Activated CD4-positive, alpha-beta T cell treated with anti-CD3 and anti-CD28 coated beads, Interleukin-2, amount 10 ng/mL, durations not matched to agents 7 days and 5 days (primary cell): ENCODE data around the gene PPFIA2. TPM values are rescaled to one million over a fixed set of nuclear protein-coding genes. Genes with fewer than 3 reads are reported as not detected.
A peak's percentile ranks its signal among the peaks of the same experiment; 100 is the strongest.

Experiments used
- CTCF ChIA-PET: fragments of 350-600 bp; sonication (Branson Sonifier 250); formaldehyde crosslinking; loops from one replicate; lab custom pipeline; 2021; ENCODE audit warnings: antibody characterized with exemption; lab: Charles Lee
- POLR2A ChIA-PET: fragments of 350-600 bp; sonication (Branson Sonifier 250); formaldehyde crosslinking; loops from one replicate; lab custom pipeline; 2021; ENCODE audit warnings: antibody characterized with exemption; lab: Charles Lee
- DNase-seq: peaks from one replicate; pipeline ENCODE4 v3.0.0-alpha.2; 2020
- H3K27ac Mint-ChIP-seq: one replicate; pipeline ENCODE4 v1.8.0; 2021; ENCODE audit warnings: mild to moderate bottlenecking, moderate library complexity, mixed read lengths
- H3K27me3 Mint-ChIP-seq: one replicate; pipeline ENCODE4 v1.8.0; 2021; ENCODE audit warnings: mixed read lengths
- H3K36me3 Mint-ChIP-seq: one replicate; pipeline ENCODE4 v1.8.0; 2021; ENCODE audit warnings: low read depth, mixed read lengths
- H3K4me1 Mint-ChIP-seq: one replicate; pipeline ENCODE4 v1.8.0; 2021; ENCODE audit warnings: mixed read lengths
- H3K4me3 Mint-ChIP-seq: one replicate; pipeline ENCODE4 v1.8.0; 2021; ENCODE audit warnings: mild to moderate bottlenecking, moderate library complexity, mixed read lengths
- H3K9me3 Mint-ChIP-seq: one replicate; pipeline ENCODE4 v1.8.0; 2021; ENCODE audit warnings: mixed read lengths
- total RNA-seq, 2 experiments: library from RNA; stranded (reverse); gene quantifications; one replicate each; pipeline ENCODE4 v1.2.3, GENCODE V29; 2021

PPFIA2 gene
- total RNA-seq, result not detected

- Mint-ChIP-seq H3K9me3 (no peaks in the 10 kb centered on the region), H3K27me3 (peaks cover 33% of the 10 kb centered on the region), H3K4me3 (peak within 1 kb of the TSS; percentile 57), H3K4me1 (peaks cover 16% of the 10 kb centered on the region), H3K27ac (no peak within 1 kb of the TSS), H3K36me3 (no peaks in the 10 kb centered on the region)
- peak; percentile 19 for DNase-seq
- ChIA-PET CTCF (no interaction called here), POLR2A (no interaction called here)
Measured at GRCh38 chr12:81759190-81760051, at the start of gene PPFIA2. Gene PPFIA2, minus strand, starts transcription at chr12:81759350.

- DNase-seq, result no peak
- ChIA-PET CTCF (no interaction called here), POLR2A (no interaction called here)
- H3K36me3 Mint-ChIP-seq, result no peaks in the 10 kb centered on the region
- H3K4me1 Mint-ChIP-seq, result no peaks in the 10 kb centered on the region
- no peak overlapping the region for H3K4me3 Mint-ChIP-seq
- H3K27ac Mint-ChIP-seq, result no peak overlapping the region
- no peaks in the 10 kb centered on the region for H3K9me3 Mint-ChIP-seq
- peaks cover 4% of the 10 kb centered on the region for H3K27me3 Mint-ChIP-seq
Measured at GRCh38 chr12:81800298-81801148, 41.4 kb upstream of the PPFIA2 start.

GRCh38 chr12:81798294-81798693, 39.1 kb upstream of the PPFIA2 start:
- DNase-seq, result no peak
- Mint-ChIP-seq H3K27me3 (peaks cover 4% of the 10 kb centered on the region), H3K4me3 (no peak overlapping the region), H3K9me3 (no peaks in the 10 kb centered on the region), H3K4me1 (no peaks in the 10 kb centered on the region), H3K27ac (no peak overlapping the region), H3K36me3 (no peaks in the 10 kb centered on the region)
- POLR2A ChIA-PET, result no interaction called here
- CTCF ChIA-PET, result no interaction called here

GRCh38 chr12:81797100-81797499, 38.0 kb upstream of the PPFIA2 start:
- Mint-ChIP-seq H3K4me3 (no peak overlapping the region), H3K27ac (no peak overlapping the region), H3K4me1 (no peaks in the 10 kb centered on the region), H3K9me3 (no peaks in the 10 kb centered on the region), H3K36me3 (no peaks in the 10 kb centered on the region), H3K27me3 (peaks cover 4% of the 10 kb centered on the region)
- no peak for DNase-seq
- ChIA-PET CTCF (no interaction called here), POLR2A (no interaction called here)

- no peaks in the 10 kb centered on the region for H3K9me3 Mint-ChIP-seq
- POLR2A ChIA-PET, result no interaction called here
- CTCF ChIA-PET, result no interaction called here
- H3K4me1 Mint-ChIP-seq, result no peaks in the 10 kb centered on the region
- no peak overlapping the region for H3K4me3 Mint-ChIP-seq
- H3K27ac Mint-ChIP-seq, result no peak overlapping the region
- no peaks in the 10 kb centered on the region for H3K27me3 Mint-ChIP-seq
- H3K36me3 Mint-ChIP-seq, result no peaks in the 10 kb centered on the region
- DNase-seq, result no peak
Measured at GRCh38 chr12:81792666-81793065, 33.5 kb upstream of the PPFIA2 start.

GRCh38 chr12:81779216-81779615, 20.1 kb upstream of the PPFIA2 start:
- H3K4me1 Mint-ChIP-seq, result no peaks in the 10 kb centered on the region
- CTCF ChIA-PET, result interaction anchor here (0.7 kb wide), 1 partner anchor 642 kb away, joined by 3 read pairs; no protein-coding TSS in a partner anchor
- POLR2A ChIA-PET, result no interaction called here
- H3K4me3 Mint-ChIP-seq, result no peak overlapping the region
- no peak for DNase-seq
- H3K27ac Mint-ChIP-seq, result no peak overlapping the region
- H3K36me3 Mint-ChIP-seq, result no peaks in the 10 kb centered on the region
- no peaks in the 10 kb centered on the region for H3K27me3 Mint-ChIP-seq
- H3K9me3 Mint-ChIP-seq, result no peaks in the 10 kb centered on the region

GRCh38 chr12:81778719-81779118, 19.6 kb upstream of the PPFIA2 start:
- no peaks in the 10 kb centered on the region for H3K36me3 Mint-ChIP-seq
- no peak overlapping the region for H3K4me3 Mint-ChIP-seq
- POLR2A ChIA-PET, result no interaction called here
- no peak overlapping the region for H3K27ac Mint-ChIP-seq
- CTCF ChIA-PET, result interaction anchor here (0.7 kb wide), 1 partner anchor 642 kb away, joined by 3 read pairs; no protein-coding TSS in a partner anchor
- no peaks in the 10 kb centered on the region for H3K9me3 Mint-ChIP-seq
- no peaks in the 10 kb centered on the region for H3K27me3 Mint-ChIP-seq
- no peak for DNase-seq
- no peaks in the 10 kb centered on the region for H3K4me1 Mint-ChIP-seq

GRCh38 chr12:81758421-81759189, 545 bp downstream of the PPFIA2 start:
- H3K4me1 Mint-ChIP-seq, result peaks cover 16% of the 10 kb centered on the region
- H3K27me3 Mint-ChIP-seq, result peaks cover 35% of the 10 kb centered on the region
- no peaks in the 10 kb centered on the region for H3K9me3 Mint-ChIP-seq
- CTCF ChIA-PET, result no interaction called here
- no peaks in the 10 kb centered on the region for H3K36me3 Mint-ChIP-seq
- DNase-seq, result no peak
- H3K4me3 Mint-ChIP-seq, result peak overlapping the region; percentile 57
- POLR2A ChIA-PET, result no interaction called here
- H3K27ac Mint-ChIP-seq, result no peak overlapping the region

- no peaks in the 10 kb centered on the region for H3K9me3 Mint-ChIP-seq
- no peak overlapping the region for H3K27ac Mint-ChIP-seq
- CTCF ChIA-PET, result no interaction called here
- H3K4me1 Mint-ChIP-seq, result peaks cover 16% of the 10 kb centered on the region
- no peaks in the 10 kb centered on the region for H3K36me3 Mint-ChIP-seq
- POLR2A ChIA-PET, result no interaction called here
- DNase-seq, result no peak
- peaks cover 35% of the 10 kb centered on the region for H3K27me3 Mint-ChIP-seq
- H3K4me3 Mint-ChIP-seq, result peak overlapping the region; percentile 8
Measured at GRCh38 chr12:81757731-81758365, 1.3 kb downstream of the PPFIA2 start.

- POLR2A ChIA-PET, result no interaction called here
- CTCF ChIA-PET, result no interaction called here
- no peak overlapping the region for H3K4me3 Mint-ChIP-seq
- DNase-seq, result no peak
- H3K27ac Mint-ChIP-seq, result no peak overlapping the region
- no peaks in the 10 kb centered on the region for H3K27me3 Mint-ChIP-seq
- no peaks in the 10 kb centered on the region for H3K9me3 Mint-ChIP-seq
- no peaks in the 10 kb centered on the region for H3K4me1 Mint-ChIP-seq
- H3K36me3 Mint-ChIP-seq, result no peaks in the 10 kb centered on the region
Measured at GRCh38 chr12:81729781-81730180, 29.4 kb downstream of the PPFIA2 start.

- H3K27me3 Mint-ChIP-seq, result peaks cover 5% of the 10 kb centered on the region
- POLR2A ChIA-PET, result no interaction called here
Measured at GRCh38 chr12:81727391-81727790, 31.8 kb downstream of the PPFIA2 start.

GRCh38 chr12:81726634-81727033, 32.5 kb downstream of the PPFIA2 start:
- H3K27me3 Mint-ChIP-seq, result peaks cover 5% of the 10 kb centered on the region
- H3K27ac Mint-ChIP-seq, result no peak overlapping the region
- no peaks in the 10 kb centered on the region for H3K9me3 Mint-ChIP-seq
- no peak for DNase-seq
- H3K4me3 Mint-ChIP-seq, result no peak overlapping the region
- no peaks in the 10 kb centered on the region for H3K4me1 Mint-ChIP-seq
- POLR2A ChIA-PET, result no interaction called here
- no peaks in the 10 kb centered on the region for H3K36me3 Mint-ChIP-seq
- CTCF ChIA-PET, result no interaction called here

More at GRCh38 chr12:81727391-81727790, 31.8 kb downstream of the PPFIA2 start:
- Mint-ChIP-seq H3K27ac (no peak overlapping the region), H3K4me3 (no peak overlapping the region), H3K9me3 (no peaks in the 10 kb centered on the region), H3K4me1 (no peaks in the 10 kb centered on the region), H3K36me3 (no peaks in the 10 kb centered on the region)
- DNase-seq, result no peak
- CTCF ChIA-PET, result no interaction called here
